Measurements from ENCODE around the gene KCNC4. TPM values are rescaled to one million over a fixed set of nuclear protein-coding genes. Genes with fewer than 3 reads are reported as not detected.

The KCNC4 gene
- total RNA-seq, 6 experiments from 2014 or later: 0.37 to 4.4 (median 1.7) TPM

DNA sequence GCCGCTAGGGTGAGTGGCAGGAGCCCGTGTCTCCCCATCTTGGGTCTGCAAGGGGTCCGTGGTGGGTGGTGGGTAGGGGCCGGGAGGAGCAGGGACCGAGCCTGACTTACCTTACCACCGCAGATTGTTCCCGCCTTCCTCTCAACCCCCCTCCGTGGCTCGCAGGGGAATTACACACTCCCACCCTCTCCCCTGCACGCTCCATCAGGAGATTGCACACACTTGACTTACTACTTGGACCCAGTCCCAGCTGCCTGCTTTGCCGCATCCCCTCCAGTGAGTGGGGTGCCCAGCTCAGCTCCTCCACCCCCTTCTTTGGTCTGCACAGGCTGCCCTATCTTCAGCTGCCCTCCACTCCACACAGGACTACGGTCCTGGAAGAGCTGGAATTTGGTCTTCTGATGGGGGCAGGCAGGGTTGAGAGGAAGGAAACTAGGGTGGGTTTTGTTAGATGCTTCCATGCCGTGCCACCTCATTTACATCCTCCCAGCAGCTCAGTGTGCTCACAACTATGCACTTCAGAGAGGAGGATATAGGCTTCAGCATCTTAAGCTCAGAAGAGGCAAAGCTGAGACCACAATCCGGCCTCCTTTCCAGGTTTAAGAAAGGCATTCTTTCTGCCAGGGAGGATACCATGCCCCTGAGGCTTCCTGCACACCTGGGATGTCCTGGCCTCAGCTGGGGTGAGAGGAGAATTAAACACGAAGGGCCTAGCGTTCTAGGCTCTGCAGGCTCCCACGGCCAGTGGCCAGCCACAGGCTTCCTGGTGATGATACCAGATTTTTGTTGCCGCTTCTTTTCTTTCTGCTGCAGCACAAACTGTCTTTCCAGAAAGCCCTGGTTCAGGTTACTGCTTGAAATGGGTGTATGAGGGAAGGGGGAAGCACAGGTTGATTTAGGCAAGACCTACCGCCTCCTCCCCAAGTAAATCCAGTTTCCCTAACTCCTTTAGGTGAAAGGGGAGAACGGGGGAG is 2.3 kb downstream of the KCNC4 start:
- TF ChIP-seq, protein P1, sequence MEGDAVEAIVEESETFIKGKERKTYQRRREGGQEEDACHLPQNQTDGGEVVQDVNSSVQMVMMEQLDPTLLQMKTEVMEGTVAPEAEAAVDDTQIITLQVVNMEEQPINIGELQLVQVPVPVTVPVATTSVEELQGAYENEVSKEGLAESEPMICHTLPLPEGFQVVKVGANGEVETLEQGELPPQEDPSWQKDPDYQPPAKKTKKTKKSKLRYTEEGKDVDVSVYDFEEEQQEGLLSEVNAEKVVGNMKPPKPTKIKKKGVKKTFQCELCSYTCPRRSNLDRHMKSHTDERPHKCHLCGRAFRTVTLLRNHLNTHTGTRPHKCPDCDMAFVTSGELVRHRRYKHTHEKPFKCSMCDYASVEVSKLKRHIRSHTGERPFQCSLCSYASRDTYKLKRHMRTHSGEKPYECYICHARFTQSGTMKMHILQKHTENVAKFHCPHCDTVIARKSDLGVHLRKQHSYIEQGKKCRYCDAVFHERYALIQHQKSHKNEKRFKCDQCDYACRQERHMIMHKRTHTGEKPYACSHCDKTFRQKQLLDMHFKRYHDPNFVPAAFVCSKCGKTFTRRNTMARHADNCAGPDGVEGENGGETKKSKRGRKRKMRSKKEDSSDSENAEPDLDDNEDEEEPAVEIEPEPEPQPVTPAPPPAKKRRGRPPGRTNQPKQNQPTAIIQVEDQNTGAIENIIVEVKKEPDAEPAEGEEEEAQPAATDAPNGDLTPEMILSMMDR (IDR thresholded peaks at IDR 0.05): no peak
- TF ChIP-seq POLR2A (IDR thresholded peaks at IDR 0.05): no peak
- intact Hi-C loops (cut with DNase I): no loop called here
- Histone ChIP-seq H3K27ac (no peak overlapping the region), H3K4me1 (peaks cover 0 to 21% (median 0%) of the 10 kb centered on the region in 4 donors), H3K36me3 (no peaks in the 10 kb centered on the region), H3K4me3 (peak overlapping the region; percentile 49 to 69 (median 58)), H3K27me3 (peaks cover 0 to 5% of the 10 kb centered on the region in 2 donors), H3K9me3 (no peaks in the 10 kb centered on the region)
- ATAC-seq: no peak
- 79% methylated on average over 3 of the region's 20 CpGs for WGBS (ENCODE audit: insufficient coverage, low coverage, low lambda C conversion rate, missing lambda C conversion rate)
- DNase-seq: no peak

DNA sequence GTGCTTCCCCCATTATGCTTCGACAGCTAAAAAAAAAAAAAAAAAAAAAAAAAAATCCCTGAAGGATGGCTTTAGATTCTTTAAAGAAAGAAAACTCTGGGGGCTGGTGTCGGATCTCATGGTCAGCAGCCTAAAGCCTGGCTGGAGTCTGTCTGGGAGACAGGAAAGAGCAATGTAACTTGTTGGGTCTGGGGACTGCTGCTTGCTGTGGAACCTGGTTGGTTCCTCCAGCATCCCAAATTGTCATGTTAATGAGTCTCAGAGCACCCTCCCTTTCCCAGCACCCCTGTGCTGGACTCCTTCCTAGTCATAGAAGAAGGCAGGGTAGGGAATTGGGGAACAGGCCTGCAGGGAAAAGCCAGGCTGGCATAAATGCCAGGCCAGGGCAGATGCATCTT is 3.0 kb downstream of the KCNC4 start:
- 65% methylated on average over 2 of the region's 2 CpGs for WGBS (ENCODE audit: insufficient coverage, low coverage, low lambda C conversion rate, missing lambda C conversion rate)
- Histone ChIP-seq H3K9me3 (no peaks in the 10 kb centered on the region), H3K27me3 (peaks cover 0 to 5% of the 10 kb centered on the region in 2 donors), H3K36me3 (no peaks in the 10 kb centered on the region), H3K4me3 (no peak overlapping the region), H3K4me1 (peaks cover 0 to 21% (median 0%) of the 10 kb centered on the region in 4 donors), H3K27ac (no peak overlapping the region)
- intact Hi-C loops (cut with DNase I): no loop called here
- TF ChIP-seq POLR2A (IDR thresholded peaks at IDR 0.05): no peak
- TF ChIP-seq, protein P1 (IDR thresholded peaks at IDR 0.05): no peak
- ATAC-seq (no peak), DNase-seq (no peak)

GRCh38 chr1:110214454-110215404 is 4.6 kb downstream of the KCNC4 start:
- peak; percentile 30 to 64 (median 50) for ATAC-seq
- TF ChIP-seq POLR2A (IDR thresholded peaks at IDR 0.05): no peak
- TF ChIP-seq, protein P1 (IDR thresholded peaks at IDR 0.05): no peak
- intact Hi-C loops (cut with DNase I): no loop called here
- Histone ChIP-seq H3K9me3 (no peaks in the 10 kb centered on the region), H3K4me1 (peaks cover 0 to 21% (median 0%) of the 10 kb centered on the region in 4 donors), H3K27ac (no peak overlapping the region), H3K27me3 (peaks cover 0 to 5% of the 10 kb centered on the region in 2 donors), H3K4me3 (no peak overlapping the region), H3K36me3 (no peaks in the 10 kb centered on the region)
- DNase-seq: no peak
- 27% methylated on average over 6 of the region's 16 CpGs for WGBS (ENCODE audit: insufficient coverage, low coverage, low lambda C conversion rate, missing lambda C conversion rate)

Data from right lobe of liver (tissue), 6 donors.